T-helper 22 cell (primary cell): ENCODE results near the gene GPR26.
"Not testable (repeated sequence)": the region's sequence is repeated elsewhere in the genome, so short reads cannot be mapped to it uniquely, and the experiment has no call there.

Experiments
- DNase-seq: peaks from one replicate; pipeline ENCODE4 v3.0.0-alpha.2; 2020; ENCODE audit warnings: low read depth

The GPR26 gene

DNA sequence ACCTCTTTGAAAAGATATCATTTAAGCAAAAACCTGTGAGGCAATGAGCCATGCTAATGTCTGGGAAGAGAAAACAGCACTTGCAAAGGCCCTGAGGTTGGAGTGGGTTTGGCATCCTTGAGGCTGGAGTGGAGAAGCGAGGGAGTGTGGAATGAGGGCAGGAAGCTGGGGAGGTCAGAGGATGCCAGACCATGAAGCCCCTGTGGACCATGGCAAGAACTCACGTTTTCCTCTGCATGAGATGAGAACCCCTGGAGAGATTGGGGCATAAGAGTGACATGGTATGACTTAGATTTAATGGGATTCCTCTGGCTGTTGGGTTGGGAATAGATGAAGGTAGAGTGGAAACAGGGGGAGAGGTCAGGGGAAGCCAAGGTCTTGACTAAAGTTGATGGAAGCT, 49.4 kb downstream of the GPR26 start:
- DNase-seq: no peak

DNA sequence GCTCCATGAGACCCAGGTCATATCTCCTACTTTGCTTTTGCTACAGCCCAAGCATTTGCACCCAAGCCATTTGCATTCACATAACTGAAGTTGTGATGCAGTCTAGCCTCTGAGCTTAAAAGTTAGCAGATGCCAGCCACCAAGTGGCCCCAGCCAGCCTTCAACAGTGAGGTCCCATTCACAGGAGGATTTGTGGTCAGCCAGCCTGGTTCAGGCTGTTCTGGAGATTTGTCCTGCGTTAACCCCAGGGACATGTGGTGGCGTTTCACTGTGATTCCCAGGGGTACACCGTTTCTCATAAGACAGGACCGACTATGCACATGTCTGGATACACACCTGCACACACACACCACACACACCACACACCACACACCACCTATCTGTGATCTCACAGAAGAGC, 51.2 kb downstream of the GPR26 start:
- DNase-seq: no peak

DNA sequence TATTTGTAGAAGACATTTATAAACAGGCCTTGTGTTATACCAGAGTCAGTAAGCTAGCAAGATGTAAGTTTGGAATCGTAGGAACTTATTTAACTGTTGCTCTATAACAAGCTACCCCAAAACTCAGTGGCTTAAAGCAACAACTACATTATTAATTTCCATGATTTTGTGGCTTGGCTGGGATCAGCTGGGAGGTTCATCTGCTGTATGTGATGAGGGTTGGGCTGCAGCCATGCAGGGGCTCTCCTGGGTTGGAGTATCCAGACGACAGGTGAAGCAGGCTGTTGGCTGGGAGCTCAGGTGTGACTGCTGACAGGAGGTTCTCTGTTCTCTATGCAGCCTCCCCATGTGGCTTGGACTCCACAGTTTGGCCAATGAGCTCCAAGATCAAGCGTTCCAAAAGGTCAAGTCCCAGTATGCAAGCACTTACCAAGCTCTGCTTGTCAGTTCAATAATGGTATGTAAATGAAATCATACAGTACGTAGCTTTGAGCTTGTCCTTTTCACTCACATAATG, 52.4 kb downstream of the GPR26 start:
- DNase-seq: no peak

DNA sequence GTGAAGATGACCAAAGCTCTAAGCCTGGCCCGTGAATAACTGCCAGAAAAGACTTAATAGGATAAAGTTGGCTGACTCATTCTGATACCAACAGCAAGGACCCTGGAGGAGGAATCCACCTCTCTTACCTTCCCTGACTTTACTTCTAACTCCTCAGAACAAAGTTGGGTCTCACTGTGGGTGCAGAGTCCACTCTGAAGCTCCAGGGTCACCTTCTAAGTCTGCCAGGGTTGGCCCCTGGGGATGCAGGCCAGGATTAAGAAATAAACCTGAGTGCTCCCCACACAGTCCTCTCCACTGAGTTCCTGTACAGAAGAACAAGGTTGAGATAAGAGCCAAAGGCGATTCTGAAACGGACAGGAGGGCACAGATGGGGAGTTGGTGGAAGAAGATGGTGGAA, 54.4 kb downstream of the GPR26 start:
- no peak for DNase-seq

GRCh38 chr10:123721441-123722049, 55.4 kb downstream of the GPR26 start:
- DNase-seq: no peak

GRCh38 chr10:123722351-123722750, 56.2 kb downstream of the GPR26 start:
- DNase-seq: no peak

DNA sequence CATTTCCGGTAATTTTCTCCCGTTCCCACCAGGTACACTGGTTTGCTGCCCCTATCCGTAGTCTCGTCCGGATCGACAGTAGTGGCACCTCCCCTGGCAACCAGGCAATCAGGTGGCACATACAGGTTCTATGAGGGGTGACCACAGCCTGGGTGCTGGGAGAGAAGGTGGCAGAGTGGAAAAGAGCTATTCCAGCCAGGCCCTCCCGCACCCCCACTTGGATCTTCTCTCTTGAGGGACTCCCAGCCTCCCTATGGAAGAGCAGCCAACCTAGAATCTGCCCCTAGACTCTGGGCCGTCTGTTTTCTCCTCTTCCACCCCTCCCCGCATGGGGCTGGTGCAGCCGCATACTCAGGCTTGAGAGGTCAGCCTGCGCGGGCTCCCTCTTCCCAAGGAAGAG, 58.6 kb downstream of the GPR26 start:
- no peak for DNase-seq

GRCh38 chr10:123726381-123726780, 60.2 kb downstream of the GPR26 start:
- no peak for DNase-seq

- no peak for DNase-seq
Measured at GRCh38 chr10:123726836-123727235, 60.7 kb downstream of the GPR26 start.

DNA sequence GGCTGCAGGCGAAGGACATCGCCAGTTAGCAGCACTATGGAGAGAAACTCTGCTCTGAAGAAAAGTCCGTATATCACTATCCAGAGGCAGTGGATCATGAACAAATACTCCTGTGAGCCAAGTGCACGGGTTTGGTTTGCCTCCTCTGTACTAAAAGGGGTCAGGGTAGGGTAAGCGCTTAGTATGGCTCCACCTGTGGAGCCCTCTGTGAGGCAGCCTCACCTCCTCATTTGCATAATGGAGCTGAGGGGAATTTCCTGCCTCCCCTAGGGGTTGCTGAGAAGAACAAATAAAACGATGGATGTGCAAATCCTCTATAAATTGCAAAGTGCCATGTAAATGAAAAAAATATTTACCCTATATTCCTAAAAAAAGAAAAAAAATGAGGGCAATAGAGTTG, 63.4 kb downstream of the GPR26 start:
- DNase-seq: no peak

DNA sequence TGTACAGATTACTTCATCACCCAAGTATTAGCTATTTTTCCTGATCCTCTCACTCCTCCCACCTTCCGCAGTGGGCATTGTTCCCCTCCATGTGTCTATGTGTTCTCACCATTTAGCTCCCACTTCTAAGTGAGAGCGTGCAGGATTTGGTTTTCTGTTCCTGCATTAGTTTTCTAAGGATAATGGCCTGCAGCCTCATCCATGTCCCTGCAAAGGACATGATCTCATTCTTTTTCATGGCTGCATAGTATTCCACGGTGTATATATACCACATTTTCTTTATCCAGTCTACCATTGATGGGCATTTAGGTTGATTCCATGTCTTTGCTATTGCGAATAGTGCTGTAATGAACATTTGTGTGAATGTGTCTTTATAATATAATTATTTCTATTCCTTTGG, 70.8 kb downstream of the GPR26 start:
- not testable (repeated sequence) for DNase-seq

- DNase-seq: no peak
Measured at GRCh38 chr10:123741146-123741545, 75.0 kb downstream of the GPR26 start.

- DNase-seq: no peak
Measured at GRCh38 chr10:123741711-123742110, 75.6 kb downstream of the GPR26 start.

- DNase-seq: no peak
Measured at GRCh38 chr10:123742751-123743440, 76.7 kb downstream of the GPR26 start.

DNA sequence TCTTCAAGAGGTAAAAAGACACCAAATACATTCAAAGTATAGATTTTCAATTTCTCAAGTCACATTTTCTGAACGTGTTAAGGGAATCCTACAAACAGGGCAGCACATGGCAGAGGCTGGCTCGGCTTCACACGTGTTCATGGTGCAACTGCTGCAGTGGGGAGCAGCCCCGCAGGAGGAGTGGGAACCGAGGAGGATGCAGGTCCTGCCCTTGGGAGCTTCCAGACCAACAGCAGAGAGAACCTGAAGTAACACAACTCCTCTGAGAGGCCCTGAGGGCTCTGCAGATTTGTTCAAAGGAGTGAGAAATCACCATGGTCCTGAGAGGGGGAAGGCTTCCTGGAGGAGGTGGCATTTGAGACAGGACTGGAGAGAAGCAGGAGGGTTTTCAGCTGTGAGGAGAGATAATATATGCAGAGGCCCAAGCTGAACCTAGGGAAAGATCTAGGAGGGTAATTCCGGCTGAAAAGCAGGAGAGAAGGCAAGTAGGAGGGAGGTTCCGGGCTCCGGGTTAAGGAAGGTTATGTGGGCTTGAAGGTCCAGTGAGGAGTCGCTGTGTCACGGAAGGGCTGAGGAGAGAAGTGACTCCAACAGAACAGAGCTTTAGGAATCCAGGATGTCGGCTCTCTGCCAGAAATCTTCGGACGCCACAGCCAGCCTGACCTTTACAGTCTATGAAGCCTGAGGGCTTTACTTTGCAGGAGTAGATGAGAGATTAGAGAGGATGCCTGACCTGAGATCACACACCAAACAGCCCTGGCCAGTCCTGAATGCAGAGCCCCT, 77.5 kb downstream of the GPR26 start:
- DNase-seq: no peak

DNA sequence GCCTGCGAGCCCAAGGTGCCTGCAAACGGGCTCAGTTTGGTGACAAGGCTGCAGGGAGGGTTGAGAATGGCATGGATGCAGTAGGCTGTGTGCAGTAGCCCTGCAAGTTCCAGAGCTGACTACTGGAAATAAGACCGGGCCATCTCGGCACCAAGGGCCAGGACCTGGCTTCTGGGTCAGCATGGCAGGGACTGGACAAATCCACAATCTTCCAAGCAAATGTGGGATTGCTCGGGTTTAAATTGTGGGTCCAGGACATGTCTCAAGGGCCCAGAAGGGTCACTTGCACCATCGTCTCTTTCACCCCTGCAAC, 78.0 kb downstream of the GPR26 start:
- no peak for DNase-seq
